T1000 (cell line): Measurements from ENCODE around the gene CACNA2D2.

ENCODE experiments used
- DNase-seq: peaks from one replicate; lab custom pipeline; 2025; ENCODE audit warnings: mixed read lengths; lab: John Stamatoyannopoulos, UW

Gene CACNA2D2

DNA sequence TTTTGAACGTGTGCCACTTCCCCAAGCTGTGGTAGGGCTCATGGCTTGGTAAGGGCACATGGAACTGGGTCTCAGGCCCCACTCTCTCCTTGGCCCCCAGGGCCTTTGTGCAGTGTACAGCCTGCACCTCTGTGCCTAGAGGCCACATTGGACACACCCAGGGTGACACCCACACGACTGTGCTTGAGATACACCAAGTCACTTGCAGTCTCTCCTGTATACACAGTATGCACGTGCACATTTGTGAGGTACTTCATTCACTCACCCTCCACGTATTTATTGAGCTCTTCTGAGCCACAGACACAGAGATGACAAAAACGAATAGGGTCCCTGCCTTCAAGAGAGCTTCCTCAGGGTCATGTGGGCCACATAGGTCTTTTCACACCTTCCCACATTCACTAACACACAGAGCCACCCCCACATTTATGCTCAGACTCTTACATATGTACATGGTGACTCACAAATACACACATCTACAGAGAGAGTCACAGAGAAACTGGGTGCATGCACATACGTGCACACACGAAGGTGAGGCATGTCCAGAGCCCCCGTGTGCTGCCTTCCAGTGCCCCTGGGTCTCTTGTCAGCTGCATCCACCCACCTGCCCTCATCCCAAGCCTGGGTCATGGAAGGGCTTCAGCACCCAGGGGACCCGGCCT is 134.3 kb downstream of the CACNA2D2 start:
- DNase-seq = no peak

DNA sequence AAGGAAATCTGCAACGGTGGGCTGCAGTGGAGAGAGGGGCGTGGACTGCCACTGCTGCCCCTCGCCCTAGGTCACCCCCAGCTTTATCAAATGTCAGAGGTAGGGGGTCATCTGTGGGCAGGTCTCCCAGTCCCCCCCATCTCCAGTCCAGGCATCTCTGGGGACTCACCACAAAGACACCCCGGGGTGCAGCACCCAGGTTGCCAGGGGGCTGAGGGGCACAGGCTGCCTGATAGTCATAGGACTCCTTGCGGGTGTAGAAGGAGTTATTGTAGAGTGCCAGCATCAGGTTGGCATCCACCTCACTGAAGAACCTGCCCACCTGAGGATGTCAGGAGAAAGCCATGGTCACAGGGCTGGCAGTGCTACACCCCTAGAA is 137.6 kb downstream of the CACNA2D2 start:
- DNase-seq = no peak

DNA sequence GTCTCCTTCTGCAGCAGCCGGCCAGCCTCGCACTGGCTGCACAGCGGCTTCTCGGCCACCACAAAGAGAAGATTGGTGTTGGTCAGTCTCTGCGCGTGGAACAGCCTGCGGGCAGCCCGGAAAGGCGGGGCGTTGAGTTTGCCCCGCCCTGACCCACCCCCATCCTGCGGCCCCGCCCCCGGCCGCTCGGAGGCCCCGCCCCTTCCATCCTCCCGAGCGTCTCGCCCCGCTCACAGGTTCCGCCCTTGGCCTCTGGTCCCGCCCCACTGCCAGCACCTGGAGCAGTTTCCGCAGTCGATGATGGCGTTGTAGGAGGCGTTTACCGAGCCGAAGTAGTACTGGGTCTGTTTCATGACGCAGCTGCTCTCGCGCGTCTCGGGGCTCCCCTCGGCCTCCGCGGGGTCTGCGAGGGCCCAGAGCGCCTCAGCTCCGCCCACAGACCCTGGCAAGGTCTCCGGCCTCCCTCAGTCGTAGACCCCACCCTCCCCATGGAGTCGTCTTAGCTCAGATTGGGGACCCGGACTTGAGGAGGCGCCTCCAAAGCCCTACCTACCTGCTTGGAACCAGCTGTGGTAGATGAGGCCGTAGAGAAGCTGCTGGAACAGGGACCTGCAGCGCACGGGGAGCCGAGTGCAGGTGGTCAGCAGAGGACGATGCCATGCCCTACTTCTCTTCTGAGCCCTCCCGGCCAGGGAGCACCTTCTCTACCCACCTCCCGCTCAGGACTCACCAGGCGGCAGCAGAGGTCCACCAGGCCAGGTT is 138.2 kb downstream of the CACNA2D2 start:
- peak; percentile 45 for DNase-seq

DNA sequence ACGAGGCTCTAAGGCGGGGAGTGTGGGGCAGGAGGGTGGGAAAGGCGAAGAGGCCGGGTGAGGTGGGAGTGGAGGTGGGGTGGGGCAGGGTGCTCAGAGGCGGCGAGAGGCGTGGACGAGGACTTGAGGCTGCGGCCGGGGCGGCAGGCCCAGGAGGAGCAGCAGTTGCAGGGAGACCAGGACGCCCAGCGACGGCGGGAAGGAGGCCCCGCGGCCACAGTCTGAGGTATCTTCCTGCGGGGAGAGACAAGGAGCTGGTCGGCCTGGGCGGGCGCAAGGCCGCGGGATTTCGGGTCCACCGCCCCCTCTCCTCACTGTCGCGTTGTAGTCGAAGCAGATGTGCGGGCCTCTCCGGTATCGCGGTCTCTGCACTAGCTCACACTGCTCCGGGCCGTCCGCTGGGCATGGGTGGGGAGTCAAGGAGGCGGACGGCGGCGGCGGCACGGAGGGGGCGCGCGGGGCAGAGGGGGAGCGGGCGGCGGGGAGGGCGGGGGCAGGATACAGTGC is 138.8 kb downstream of the CACNA2D2 start:
- DNase-seq = no peak

DNA sequence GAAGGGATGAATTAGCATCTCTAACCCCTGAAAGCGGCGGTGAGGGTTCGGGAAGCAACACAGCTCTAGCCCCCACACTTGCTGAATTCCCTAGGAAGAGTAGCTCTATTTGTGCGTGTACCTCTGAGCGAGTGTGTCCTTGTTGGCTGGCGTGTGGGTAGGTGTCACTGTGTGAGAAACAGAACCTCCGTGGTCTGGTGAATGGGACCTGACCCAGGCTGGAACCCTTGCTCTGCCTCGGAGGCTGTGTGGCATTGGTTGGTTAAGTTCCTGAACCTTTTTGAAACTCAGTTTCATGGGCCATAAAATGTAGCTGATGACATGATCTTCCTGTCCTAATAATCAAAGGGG is 143.7 kb downstream of the CACNA2D2 start:
- no peak for DNase-seq

DNA sequence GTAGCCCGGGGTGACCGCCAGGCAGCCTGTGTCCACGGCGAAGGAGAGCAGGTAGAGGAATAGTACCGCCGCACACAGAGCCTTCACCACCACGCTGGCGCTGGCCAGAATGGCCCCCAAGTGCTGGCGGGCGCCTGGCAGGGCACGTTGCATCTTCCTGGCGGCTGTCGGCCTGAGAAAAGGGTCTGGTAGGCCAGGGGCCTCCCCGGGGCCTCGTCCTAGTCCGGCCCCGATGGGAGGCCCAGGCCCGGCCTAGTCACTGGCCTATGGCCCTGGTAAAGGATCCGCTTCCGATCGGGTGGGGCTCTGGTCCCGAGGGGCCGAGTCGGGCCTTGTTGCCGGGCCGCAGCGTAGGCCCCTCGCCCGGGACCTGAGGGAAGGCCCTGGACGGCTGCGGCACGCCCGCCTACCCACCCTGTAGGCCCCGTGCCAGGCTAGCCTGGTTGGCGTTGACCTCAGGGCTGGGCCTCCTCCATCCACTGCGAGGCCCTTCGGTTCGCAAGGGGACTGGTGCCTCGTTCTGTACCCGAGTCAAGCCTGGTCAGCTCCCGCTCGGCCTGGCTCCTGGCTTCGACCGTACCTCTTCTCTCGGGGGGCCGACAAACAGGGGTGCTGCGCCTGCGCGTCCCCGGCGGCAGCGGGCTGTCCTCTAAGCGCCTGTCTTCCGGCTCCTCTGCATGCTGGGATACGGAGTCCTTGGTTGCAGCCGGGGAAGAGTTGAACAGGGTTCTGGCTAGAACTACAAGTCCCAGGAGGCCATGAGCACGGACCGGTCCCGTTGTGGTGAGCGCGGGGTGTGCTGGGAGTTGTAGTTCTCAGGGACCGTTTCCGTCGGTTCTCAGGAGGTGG is 144.3 kb downstream of the CACNA2D2 start, which contains the start of gene TMEM115:
Gene TMEM115, minus strand, starts transcription at position 611 of the 849 bp plus-strand sequence. Its CDS starts 458 bp downstream, at position 153.
- DNase-seq = peak; percentile 95

DNA sequence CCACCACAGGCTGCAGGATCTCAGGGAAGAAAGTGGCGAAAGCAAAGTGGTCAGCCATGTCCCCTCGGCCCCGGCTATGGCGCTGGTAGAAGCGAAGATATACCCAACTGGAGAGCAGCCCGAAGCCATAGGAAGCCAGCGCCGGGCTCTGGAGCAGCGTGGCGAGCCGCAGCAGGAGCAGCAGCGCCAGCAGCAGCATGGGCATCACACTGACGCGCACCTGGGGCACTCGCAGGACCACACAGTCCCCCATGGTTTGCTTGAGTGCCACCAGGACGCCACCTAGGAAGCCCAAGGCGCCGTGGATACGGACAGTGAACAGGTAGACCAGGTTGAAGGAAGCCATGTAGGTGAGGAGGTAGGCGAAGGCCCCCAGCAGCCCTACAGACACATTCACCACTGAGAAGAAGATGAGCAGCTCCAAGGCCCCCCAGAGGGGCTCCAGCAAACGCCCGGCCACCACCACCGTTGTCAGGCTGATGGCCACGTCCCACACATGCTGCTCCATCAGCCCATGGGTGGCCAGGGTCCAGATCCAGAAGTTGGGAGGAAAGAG is 145.0 kb downstream of the CACNA2D2 start:
- DNase-seq = no peak

DNA sequence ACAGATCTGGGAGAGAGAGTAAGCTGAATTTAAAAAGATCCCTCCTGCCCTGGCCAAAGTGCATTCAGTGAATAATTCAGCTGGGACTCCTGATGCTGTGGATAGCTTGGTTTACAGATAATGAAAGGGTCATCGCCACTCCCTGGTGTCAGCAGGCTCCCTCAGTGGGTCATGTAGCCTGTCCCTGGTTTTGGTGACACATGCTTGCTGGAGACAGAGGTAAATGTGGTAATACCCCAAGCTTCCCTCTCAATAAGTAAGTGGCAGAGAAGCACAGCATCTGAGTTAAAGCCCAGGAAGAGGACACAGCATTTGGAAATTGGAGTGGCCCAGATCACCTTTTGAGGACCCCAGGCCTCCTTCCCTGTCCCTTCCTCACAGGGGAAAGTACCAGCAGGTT is 146.0 kb downstream of the CACNA2D2 start:
- DNase-seq = no peak

DNA sequence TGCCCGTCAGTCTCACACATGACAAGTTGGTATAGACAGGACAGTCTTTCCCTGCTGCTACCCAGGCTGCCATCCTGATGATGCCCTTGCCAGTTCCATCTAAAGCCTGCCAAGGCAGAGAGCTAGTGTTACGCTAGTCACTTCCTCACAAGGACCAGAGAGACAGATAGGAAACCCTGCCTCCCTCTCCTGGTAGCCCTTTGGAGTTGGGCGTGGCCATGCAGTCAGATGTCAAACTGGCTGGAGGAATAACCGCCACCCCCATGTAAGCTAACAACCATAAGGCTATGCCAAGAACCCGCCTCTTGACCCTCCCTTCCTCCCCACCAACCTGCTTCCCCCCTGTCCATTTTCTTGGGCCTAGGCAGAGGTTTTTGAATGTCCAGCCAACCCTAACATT is 146.9 kb downstream of the CACNA2D2 start:
- no peak for DNase-seq

DNA sequence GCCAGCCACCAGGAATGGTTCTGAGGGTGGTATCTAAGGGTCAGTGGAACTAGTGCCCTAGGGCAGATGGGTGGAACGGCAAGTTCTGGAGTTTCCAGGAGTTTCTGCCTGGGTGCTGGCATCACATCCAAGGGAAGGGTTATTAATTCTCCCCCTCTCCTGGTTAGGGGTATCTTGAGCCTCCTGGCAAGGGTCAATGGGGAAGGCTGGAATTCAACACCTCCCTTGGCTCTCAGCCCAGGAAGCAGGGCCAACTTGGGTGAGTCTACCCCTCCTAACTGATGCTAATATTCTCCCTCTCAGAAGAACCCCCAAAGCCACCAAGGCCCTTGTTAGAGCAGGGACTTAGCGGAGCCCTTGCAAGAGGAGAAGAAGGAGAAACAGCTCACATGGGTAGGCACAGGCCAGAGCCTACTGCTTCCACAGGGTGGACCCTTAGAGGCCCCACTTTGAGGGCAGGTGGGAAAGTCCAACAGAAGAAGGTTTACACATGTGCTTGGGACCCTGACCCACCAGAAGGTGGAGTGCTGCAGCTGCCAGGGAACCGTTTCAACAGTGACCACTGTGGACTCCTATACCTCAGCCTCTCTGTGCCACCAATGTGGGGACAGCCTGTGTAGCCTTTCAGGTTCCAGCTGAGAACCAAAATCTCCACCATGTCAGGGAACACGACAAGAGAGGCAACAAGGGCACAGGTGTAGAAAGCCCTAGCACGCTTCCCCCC is 147.4 kb downstream of the CACNA2D2 start:
- no peak for DNase-seq

DNA sequence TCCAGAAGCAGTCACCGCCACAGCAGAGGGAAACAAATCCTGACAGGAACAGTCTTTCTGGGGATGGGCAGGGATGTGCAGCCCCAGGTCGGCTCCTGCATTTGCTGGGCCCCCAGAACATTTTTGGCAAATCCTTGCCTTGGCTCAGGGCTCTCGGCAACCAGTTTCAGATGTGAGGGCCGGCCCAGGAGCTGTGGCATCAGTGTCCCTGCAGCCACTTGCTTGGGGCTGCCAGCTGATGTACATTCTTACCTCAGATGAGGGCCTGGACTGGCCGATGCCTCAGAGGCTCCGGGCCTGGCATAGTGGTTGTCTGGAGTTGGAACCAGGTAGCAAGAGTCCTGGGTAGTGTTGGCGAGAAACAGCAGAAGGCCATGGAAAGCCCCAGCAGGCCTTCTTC is 148.6 kb downstream of the CACNA2D2 start:
- DNase-seq = no peak

DNA sequence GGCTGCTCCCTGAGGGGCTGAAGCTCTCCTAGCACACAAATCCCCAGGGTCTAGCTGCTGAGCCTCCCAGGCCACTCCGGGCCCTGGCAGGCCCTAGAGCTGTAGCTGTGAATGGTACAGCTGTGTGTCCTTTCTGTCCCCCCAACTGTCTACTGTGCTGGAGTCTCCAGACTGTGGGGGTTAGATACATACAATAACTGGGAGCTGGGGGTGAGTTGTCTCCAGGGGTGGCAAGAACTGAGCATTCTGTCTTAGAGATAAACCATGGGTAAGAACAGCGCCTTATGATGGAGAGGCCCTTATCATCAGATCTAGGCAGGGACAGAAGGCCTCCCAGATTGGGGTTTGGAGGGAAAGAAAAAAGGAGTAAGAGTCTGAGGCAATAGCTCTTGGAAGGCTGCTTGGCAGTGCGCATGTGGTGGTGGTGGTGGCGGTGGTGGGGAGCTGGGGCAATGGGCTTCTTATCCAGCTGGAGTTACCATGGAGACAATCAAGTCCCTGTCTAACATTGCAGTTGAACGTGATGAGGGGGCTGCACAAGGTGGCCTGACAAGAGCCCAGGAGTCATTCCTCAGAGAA is 149.2 kb downstream of the CACNA2D2 start:
- DNase-seq = no peak

DNA sequence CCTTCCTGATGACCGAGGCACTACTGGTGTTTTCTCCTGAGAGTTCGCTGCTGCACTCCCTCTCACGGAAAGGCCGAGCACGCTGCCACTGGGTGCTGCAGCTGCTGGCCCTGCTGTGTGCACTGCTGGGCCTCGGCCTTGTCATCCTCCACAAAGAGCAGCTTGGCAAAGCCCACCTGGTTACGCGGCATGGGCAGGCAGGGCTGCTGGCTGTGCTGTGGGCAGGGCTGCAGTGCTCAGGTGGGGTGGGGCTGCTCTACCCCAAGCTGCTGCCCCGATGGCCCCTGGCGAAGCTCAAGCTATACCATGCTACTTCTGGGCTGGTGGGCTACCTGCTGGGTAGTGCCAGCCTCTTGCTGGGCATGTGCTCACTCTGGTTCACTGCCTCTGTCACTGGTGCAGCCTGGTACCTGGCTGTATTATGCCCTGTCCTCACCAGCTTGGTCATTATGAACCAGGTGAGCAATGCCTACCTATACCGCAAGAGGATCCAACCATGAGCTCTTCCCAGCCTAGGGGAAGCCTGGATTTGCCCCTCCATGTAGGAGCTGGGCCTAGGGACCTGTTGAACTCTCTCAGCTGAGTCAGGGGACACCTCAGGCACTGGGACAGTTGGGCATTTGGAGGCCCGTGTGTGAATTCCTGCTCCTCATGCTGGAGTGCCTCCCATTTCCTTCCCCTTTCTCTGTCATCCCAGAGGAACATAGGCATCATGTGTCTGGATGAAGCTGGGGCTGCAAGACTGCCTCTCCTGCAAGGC is 150.0 kb downstream of the CACNA2D2 start:
- no peak for DNase-seq

DNA sequence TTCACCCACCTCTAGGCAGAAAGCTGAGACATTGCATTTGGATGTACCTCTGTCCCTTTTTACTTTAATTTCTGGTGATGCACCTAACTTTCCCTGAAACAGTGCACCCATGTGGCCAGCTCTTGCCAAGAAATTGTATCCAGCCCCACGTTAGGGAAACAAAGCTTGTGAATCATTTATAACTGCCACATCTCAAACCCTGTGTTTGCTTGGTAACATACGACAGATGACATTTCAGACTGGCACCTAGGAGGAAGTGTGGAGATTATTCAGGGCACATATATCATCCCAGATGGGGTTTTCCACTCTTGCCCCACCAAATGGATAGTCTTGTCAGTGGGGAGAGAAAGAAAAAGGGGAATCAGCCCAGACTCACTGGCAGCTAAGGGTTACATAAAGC is 150.7 kb downstream of the CACNA2D2 start:
- DNase-seq = no peak

DNA sequence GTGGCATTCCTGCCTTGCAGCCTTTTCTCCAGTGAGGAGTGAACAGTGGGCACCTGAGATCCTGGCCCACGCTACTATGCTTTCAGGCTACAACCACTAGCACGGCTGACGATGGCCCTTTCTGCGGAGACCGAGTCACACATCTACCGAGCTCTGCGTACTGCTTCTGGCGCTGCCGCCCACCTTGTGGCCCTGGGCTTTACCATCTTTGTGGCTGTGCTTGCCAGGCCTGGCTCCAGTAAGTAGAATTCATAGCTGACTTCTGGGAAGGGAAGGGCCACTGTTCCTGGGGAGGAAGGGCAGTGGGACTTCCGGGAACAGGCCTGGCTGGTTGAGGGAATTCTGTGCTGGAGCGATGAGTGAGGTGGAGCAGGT is 152.1 kb downstream of the CACNA2D2 start:
- no peak for DNase-seq

DNA sequence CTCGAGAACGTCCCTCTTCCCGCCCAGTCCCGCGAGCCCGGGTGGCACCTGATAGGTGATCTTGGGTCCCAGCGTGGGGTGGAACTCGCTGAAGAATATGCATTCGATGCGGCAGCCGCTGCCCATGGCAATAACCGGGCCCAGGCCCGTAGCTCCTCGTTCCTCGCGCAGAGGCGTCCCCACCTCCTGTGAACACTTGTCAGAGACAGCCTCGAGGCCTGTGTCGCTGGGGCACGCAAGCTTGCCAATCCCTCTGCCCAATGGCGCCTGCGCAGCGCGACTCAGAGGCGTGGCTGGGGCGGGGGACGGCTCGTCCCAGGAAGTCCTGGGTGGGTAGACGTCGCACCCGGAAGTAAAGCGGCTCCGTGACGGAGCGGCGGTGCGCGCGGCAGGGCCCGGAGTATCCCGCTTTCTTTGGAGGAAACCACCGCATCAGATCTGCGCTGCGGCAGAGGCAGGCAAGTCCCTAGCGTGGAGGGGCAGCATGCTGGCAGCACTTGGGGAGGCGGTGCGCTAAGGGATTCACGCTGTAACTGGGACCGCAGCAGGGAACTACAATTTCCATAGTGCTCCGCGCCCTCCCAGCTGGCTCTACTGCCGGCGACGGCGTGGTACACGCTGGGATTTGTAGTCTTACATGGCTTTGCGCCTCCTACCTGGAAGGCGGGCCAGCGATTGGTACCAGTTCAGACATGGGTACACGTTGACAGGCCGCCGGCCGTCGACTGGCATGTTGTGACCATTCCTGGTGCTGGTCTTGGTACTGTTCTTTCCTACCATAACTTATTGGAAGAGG is 152.7 kb downstream of the CACNA2D2 start, which contains the start of the genes CYB561D2 and NPRL2:
Gene CYB561D2, plus strand, starts transcription at position 336 of the 796 bp plus-strand sequence. CDS start 572 bp downstream, outside the sequence.
Gene NPRL2, minus strand, starts transcription at position 249 of the 796 bp plus-strand sequence. Its CDS starts 123 bp downstream, at position 126.
- peak; percentile 94 for DNase-seq

DNA sequence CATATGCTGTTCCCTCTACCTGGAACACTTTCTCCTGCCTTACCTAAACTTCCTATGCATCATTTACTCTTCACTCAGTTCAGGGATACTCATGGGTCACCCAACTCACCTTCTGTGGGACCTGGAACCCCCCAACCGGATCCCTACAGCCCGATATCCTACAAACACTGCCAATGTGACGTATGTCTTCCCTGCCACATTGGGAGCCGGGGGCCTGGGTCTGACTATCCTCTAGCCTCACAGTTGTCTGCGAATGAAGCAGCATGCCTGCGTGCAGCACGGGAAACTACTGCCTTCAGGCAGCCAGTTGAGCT is 153.3 kb downstream of the CACNA2D2 start:
- DNase-seq = no peak

DNA sequence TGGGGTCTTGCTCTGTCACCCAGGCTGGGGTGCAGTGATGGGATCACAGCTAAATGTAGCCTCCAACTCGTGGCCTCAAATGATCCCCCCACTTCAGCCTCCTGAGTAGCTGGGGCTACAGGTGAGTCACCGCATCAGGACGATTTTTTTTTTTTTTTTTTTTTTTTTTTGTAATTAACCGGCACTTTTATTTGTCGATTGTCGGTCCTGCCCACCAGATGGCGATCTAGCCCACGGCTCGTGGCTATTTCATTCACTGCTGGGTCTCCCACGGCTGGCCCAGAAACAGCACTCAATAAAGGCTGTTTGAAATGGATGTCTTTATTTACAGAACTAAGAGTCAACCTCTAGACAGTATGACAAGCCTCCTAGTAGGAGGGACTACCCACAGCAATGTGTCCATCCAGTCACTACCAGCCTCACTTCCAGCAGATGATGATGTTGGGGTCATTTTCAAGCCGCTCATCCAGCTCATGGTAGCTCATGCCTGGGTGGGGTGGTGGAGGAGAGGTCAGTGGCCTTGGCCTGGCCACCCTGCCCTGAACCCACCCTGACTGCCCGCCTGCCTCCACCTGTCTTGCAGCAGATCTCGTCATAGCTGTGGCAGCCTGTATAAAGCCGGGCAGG is 156.1 kb downstream of the CACNA2D2 start:
- DNase-seq = peak; percentile 72
